HEK293 (cell line): Measurements from ENCODE around the gene FEZ2.

Source experiments
- GLI4 ChIP-seq: fragments of 450-650 bp; formaldehyde crosslinking; IDR thresholded peaks from 2 replicates; pipeline ENCODE4 v1.5.1; 2016; ENCODE audit warnings: missing biosample characterization, missing genetic modification characterization
- HOXC10 ChIP-seq: sonication (generic); formaldehyde crosslinking; IDR thresholded peaks from 2 replicates; pipeline ENCODE4 v1.8.1; 2023; ENCODE audit warnings: mild to moderate bottlenecking, missing genetic modification reagents
- SETDB1 ChIP-seq: IDR thresholded peaks from one replicate; pipeline ENCODE4 v1.6.1; 2017; ENCODE audit warnings: mild to moderate bottlenecking, low read length, moderate library complexity, mixed read lengths; ENCODE audit not compliant: insufficient read length
- ZNF157 ChIP-seq: fragments of 450-650 bp; formaldehyde crosslinking; IDR thresholded peaks from 2 replicates; pipeline ENCODE4 v1.5.1; 2016; ENCODE audit warnings: missing biosample characterization, missing genetic modification characterization
- ZNF350 ChIP-seq: fragments of 450-650 bp; formaldehyde crosslinking; IDR thresholded peaks from 2 replicates; pipeline ENCODE4 v1.5.0; 2017; ENCODE audit warnings: missing biosample characterization, mild to moderate bottlenecking, missing genetic modification characterization
- ZNF510 ChIP-seq: fragments of 450-650 bp; formaldehyde crosslinking; IDR thresholded peaks from 2 replicates; pipeline ENCODE4 v1.5.1; 2018; ENCODE audit warnings: mild to moderate bottlenecking, missing genetic modification characterization, missing biosample characterization; ENCODE audit not compliant: insufficient replicate concordance
- ZXDB ChIP-seq: fragments of 450-650 bp; formaldehyde crosslinking; IDR thresholded peaks from 2 replicates; pipeline ENCODE4 v1.5.1; 2016; ENCODE audit warnings: missing biosample characterization, missing genetic modification characterization
- TF ChIP-seq, protein P1 (sequence below): fragments of 450-650 bp; formaldehyde crosslinking; IDR thresholded peaks from 2 replicates; pipeline ENCODE4 v1.5.1; 2016; ENCODE audit warnings: missing biosample characterization, missing genetic modification characterization
- TF ChIP-seq, protein P2 (sequence below): fragments of 450-650 bp; formaldehyde crosslinking; IDR thresholded peaks from 2 replicates; pipeline ENCODE4 v1.5.1; 2017; ENCODE audit warnings: missing biosample characterization, missing genetic modification characterization
- TF ChIP-seq, protein P3 (sequence below): fragments of 450-650 bp; formaldehyde crosslinking; IDR thresholded peaks from 2 replicates; pipeline ENCODE4 v1.5.1; 2016; ENCODE audit warnings: missing biosample characterization, missing genetic modification characterization

DNA sequence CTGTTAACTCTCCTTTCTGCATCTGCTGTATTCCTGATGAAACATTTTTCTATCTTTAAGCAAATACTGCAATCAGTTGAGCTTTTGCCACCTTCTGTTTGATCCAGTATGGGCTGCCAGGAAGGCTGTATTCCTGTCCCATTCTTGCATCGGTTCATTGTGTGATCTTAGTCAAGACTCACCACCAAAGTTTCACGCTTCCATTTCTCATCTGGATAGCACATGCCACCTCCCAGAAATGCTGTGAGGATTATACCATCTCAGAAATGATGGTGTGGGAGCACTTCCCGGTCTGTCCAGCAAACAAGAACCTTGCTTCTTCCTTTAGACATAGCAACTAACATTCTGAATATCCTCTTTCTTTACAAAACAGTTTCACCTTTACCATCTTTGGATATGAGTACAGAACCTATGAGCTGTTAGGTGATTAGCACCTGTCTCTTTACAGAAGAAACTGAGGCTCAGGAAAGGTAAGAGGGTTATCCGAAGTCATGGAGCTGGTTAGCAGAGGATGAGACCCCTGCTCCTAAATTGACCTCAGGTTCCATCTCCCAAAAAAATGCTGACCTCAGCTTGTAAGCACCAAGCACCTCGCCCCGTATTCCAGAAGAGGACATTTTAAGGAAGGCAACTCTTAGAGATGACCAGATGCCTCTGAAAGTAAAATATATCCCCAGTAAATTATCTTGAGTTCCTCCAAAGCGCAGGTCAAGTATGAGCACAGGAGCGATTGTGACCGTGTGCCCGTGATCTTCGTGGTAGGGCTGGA, 56.8 kb downstream of the FEZ2 start:
- TF ChIP-seq, protein P1, sequence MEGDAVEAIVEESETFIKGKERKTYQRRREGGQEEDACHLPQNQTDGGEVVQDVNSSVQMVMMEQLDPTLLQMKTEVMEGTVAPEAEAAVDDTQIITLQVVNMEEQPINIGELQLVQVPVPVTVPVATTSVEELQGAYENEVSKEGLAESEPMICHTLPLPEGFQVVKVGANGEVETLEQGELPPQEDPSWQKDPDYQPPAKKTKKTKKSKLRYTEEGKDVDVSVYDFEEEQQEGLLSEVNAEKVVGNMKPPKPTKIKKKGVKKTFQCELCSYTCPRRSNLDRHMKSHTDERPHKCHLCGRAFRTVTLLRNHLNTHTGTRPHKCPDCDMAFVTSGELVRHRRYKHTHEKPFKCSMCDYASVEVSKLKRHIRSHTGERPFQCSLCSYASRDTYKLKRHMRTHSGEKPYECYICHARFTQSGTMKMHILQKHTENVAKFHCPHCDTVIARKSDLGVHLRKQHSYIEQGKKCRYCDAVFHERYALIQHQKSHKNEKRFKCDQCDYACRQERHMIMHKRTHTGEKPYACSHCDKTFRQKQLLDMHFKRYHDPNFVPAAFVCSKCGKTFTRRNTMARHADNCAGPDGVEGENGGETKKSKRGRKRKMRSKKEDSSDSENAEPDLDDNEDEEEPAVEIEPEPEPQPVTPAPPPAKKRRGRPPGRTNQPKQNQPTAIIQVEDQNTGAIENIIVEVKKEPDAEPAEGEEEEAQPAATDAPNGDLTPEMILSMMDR (tag by site-specific recombination) = no peak
- TF ChIP-seq, protein P2, sequence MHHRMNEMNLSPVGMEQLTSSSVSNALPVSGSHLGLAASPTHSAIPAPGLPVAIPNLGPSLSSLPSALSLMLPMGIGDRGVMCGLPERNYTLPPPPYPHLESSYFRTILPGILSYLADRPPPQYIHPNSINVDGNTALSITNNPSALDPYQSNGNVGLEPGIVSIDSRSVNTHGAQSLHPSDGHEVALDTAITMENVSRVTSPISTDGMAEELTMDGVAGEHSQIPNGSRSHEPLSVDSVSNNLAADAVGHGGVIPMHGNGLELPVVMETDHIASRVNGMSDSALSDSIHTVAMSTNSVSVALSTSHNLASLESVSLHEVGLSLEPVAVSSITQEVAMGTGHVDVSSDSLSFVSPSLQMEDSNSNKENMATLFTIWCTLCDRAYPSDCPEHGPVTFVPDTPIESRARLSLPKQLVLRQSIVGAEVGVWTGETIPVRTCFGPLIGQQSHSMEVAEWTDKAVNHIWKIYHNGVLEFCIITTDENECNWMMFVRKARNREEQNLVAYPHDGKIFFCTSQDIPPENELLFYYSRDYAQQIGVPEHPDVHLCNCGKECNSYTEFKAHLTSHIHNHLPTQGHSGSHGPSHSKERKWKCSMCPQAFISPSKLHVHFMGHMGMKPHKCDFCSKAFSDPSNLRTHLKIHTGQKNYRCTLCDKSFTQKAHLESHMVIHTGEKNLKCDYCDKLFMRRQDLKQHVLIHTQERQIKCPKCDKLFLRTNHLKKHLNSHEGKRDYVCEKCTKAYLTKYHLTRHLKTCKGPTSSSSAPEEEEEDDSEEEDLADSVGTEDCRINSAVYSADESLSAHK (tag by site-specific recombination) = no peak
- TF ChIP-seq ZNF510 (tag by site-specific recombination) = no peak
- TF ChIP-seq GLI4 (tag by site-specific recombination) = no peak
- TF ChIP-seq HOXC10 = no peak
- TF ChIP-seq ZNF157 = no peak
- no peak for TF ChIP-seq SETDB1
- no peak for TF ChIP-seq ZXDB (tag by site-specific recombination)
- TF ChIP-seq, protein P3, sequence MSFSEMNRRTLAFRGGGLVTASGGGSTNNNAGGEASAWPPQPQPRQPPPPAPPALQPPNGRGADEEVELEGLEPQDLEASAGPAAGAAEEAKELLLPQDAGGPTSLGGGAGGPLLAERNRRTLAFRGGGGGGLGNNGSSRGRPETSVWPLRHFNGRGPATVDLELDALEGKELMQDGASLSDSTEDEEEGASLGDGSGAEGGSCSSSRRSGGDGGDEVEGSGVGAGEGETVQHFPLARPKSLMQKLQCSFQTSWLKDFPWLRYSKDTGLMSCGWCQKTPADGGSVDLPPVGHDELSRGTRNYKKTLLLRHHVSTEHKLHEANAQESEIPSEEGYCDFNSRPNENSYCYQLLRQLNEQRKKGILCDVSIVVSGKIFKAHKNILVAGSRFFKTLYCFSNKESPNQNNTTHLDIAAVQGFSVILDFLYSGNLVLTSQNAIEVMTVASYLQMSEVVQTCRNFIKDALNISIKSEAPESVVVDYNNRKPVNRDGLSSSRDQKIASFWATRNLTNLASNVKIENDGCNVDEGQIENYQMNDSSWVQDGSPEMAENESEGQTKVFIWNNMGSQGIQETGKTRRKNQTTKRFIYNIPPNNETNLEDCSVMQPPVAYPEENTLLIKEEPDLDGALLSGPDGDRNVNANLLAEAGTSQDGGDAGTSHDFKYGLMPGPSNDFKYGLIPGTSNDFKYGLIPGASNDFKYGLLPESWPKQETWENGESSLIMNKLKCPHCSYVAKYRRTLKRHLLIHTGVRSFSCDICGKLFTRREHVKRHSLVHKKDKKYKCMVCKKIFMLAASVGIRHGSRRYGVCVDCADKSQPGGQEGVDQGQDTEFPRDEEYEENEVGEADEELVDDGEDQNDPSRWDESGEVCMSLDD (tag by site-specific recombination) = no peak
- TF ChIP-seq ZNF350 = no peak
